Daoy (cell line): Measurements from ENCODE around the gene METTL13. TPM values are rescaled to one million over a fixed set of nuclear protein-coding genes. Genes with fewer than 3 reads are reported as not detected.

Source experiments
- DNase-seq: peaks from one replicate; pipeline ENCODE4 v3.0.0-alpha.2; 2015; ENCODE audit warnings: low read depth
- total RNA-seq: library from RNA; depleted of rRNA; stranded (reverse); fragments of >200 nt; shearing (Covaris generic); gene quantifications from 2 replicates; pipeline ENCODE4 v1.2.3, GENCODE V29; 2014; rRNA removed

METTL13 gene, protein sequence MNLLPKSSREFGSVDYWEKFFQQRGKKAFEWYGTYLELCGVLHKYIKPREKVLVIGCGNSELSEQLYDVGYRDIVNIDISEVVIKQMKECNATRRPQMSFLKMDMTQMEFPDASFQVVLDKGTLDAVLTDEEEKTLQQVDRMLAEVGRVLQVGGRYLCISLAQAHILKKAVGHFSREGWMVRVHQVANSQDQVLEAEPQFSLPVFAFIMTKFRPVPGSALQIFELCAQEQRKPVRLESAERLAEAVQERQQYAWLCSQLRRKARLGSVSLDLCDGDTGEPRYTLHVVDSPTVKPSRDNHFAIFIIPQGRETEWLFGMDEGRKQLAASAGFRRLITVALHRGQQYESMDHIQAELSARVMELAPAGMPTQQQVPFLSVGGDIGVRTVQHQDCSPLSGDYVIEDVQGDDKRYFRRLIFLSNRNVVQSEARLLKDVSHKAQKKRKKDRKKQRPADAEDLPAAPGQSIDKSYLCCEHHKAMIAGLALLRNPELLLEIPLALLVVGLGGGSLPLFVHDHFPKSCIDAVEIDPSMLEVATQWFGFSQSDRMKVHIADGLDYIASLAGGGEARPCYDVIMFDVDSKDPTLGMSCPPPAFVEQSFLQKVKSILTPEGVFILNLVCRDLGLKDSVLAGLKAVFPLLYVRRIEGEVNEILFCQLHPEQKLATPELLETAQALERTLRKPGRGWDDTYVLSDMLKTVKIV
- 46.6 and 50.6 TPM in 2 replicates for total RNA-seq

DNA sequence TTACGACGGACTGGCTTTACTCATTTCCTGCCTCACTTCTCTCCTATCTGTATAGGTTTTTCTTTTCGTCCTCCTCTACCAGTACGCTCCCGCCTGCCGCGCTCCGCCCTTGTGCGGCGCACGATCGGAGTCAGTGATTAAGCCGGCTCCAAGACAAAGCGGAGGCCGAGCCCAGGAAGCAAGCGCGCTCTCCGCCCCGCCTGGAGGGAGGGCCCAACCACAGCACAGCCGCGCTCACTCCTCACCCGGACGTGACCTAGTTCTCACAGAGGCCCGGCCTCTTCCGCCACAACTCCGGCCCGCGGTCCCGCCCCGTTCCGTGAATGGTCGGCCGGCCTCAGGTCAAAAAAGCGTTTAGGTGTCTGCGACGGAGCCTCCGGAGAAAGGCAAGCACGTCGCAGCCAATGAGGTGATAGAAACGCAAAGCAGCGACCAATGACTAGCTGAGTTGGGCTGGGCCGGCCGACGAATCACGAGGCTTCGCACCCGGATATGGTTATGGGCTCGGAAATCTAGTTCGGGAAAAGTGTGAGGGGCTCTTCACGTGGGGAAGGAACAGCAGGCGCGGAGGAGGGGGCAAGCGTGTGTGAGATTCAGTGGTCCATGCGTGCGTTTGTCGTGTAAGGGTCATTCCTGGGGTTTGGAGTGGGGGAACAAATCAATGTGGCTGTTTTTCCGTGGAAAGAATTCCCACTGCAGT lies at the start of gene METTL13:
Gene METTL13 (plus strand): TSS at position 485 of the 700 bp plus-strand sequence. CDS start 308 bp downstream, outside the sequence.
- peak; percentile 100 for DNase-seq

- no peak for DNase-seq
These were observed 45.3 kb upstream of the METTL13 start for GRCh38 chr1:171736196-171736595.

DNA sequence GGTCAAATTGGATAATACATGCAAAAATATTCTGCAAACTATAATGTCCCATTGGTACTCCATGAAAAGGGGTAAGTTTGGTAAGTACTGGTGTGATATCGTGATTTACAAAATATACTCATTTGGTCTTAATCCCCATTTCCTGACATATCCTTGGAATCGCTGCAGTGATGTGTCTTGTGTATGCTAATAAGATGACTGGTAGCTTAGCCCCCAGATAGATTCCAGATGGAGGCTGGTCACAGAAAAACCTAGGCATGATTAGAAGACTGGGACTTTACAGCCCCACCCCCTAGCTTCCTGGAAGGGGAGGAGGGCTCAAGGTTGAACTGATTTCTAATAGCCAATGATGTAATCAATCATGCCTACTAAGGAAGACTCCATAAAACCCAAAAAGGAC lies 42.5 kb upstream of the METTL13 start:
- DNase-seq: no peak

DNA sequence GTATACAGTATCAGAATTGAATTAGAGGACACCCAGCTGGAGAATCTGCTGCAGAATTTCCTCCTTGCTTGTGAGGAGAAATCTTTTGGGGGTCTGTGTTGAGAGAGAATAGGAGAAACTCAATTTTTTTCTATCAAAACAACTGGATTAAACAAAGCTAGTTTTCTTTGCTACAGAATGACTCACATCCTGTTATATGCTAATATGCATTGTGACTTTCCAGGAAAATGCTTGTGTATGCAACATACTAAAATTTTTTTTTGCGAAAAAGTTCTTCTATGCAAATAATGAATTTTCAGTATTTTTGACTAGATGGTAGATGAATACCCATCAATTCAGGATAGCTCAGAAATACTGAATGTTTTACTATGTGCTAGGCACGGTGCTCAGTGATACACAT lies 41.8 kb upstream of the METTL13 start:
- DNase-seq: no peak

DNA sequence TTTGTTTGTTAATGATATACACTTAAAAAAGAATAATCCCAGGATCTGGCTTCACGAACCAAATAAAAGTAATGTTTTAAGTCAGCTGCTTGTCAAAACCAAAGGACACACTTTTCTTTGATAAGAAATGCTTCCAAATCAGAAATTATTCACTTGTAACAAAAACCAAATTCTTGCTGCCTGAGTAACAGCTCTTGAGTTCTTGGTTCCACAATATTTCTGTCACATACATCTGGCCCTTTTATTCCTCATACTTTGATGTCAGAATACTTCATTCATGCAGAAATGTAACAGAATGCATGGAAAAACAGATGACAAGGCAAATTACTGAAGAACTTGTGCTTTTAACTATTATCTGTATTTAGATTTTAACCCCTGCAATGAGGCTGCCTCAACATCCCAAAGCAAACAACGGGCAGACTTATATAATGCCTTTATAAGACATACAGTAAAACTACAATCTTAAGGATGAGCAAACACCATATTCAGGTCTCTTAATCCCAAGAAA lies 41.0 kb upstream of the METTL13 start:
- no peak for DNase-seq

GRCh38 chr1:171740987-171741871 lies 40.2 kb upstream of the METTL13 start:
- DNase-seq: peak; percentile 33

DNA sequence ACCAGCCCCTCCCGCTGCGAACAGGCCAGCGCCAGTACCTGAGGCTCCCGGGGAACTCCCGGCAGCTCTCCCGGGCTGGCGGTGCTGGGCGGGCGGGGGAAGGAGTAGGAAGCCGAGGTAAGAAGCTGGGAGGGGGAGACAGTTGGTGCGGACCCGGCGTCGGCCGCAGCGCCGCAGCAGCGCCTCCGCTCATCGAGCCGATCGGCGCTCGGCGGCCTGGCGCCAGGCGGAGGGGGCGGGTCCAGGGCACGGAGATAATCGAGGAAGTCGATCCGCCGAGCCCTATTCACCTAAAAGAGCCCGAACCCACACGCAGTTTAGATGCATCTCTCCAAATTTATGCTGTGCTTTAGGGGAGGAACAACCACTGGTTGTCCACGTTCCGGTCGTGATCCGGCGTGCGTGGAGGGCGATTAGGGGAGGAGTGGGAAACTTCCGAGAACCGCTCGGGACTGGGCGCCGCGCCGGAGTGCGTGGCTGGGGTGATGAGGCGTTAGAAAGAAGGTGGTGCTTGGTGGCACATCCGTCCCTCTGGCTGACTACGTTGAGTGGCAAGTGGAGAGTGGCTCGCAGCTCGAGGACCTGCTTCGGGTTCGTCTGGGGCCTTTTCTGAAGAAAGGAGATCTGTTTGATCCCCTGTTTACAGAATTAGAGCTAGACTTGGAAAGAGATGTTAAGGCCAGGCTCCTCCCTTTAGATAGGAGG lies 39.4 kb upstream of the METTL13 start, which contains the start of gene VAMP4:
Gene VAMP4 (minus strand): TSS at position 194 of the 705 bp plus-strand sequence. CDS start 3,651 bp downstream, outside the sequence.
- peak; percentile 92 for DNase-seq

GRCh38 chr1:171742577-171742922 lies 38.9 kb upstream of the METTL13 start:
- DNase-seq: peak; percentile 69

DNA sequence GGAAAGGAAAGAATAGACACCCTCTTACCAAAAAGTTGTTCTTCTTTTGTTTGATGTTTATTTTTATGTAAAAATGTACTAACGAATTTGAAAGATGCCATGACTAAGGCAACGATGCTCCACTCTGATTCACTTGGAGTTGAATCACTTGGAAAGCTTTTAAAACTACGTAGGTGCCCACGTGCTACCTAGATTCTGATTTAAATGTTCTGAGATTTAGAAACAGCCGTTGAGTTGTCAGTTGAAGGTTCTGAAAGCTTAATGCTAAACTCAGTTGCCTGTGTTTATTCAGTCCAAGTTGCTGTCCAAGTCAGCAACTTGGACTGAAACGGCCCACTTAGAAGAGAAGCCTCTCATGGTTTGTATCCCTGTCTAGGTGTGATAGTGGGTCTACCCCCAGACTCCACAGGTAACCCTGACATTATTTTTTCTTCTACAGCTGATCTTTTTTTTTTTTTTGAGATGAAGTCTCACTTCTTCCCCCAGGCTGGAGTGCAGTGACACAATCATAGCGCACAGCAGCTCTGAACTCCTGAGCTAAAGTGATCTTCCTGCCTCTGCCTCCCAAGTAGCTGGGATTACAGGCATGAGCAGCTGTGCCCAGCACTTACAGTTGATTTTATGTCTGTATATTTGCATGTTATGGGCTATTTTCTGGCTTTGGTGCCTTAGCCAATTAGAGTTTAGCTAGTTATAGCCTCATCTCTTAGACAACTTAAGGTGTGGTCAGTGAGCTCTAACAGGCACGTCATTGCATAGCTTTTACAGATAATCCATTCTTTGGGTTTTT lies 38.2 kb upstream of the METTL13 start:
- DNase-seq: peak; percentile 64

- no peak for DNase-seq
These were observed 36.5 kb upstream of the METTL13 start for GRCh38 chr1:171744986-171745385.

- DNase-seq: no peak
These were observed 32.8 kb upstream of the METTL13 start for GRCh38 chr1:171748651-171749050.

- no peak for DNase-seq
These were observed 30.2 kb upstream of the METTL13 start for GRCh38 chr1:171751221-171751620.

DNA sequence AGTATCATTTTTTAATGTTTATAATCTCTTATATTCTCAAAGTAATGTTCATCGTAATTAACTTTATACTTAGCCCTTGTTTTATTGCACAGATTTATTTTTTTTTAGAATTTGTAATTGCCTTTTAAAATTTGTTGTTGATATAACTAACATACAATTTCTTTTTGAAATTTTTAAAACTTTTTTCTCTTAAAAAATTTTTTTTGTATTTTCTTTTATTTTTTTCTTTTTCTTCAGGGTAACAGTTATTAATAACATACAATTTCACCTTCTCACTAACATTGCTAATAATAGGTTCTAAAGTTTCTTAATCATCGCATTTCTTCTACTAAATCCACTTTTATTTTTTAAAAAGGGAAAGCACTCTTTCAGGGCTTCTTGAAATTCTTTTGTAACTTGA lies 28.3 kb upstream of the METTL13 start:
- DNase-seq: no peak

DNA sequence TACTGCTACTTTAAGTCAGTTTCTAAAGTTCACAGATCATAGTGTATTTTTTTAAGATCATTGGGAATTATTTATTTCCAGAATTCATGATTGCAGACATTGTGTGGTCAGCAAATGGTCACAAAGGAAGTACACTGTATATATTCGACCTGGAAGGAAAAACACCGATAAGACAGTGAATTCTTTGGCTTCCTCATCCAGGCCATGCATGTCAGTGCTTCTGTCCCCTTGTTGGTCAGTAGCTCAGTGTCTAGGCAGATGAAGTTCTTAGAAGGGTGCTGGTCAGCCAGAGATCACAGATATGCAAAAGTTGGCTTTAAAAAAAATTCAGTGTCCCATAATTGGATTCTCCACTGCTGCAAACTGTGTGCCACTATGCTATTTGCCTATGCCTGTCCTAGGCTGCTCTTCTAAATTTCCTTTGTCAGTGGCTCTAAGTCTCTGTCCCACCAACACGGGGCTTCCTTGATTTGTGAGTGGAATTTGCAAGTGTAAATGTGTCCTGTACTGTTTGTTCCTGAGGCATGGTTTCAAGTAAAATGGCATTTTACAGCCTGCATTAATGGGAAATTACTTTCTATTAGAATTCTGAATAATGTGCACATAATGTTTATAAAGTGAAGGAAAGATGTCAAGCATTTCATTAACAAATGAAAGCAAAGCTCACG lies 27.6 kb upstream of the METTL13 start:
- no peak for DNase-seq

- DNase-seq: no peak
These were observed 27.1 kb upstream of the METTL13 start for GRCh38 chr1:171754353-171754705.

GRCh38 chr1:171754971-171755370 lies 26.5 kb upstream of the METTL13 start:
- DNase-seq: no peak

- DNase-seq: no peak
These were observed 24.6 kb upstream of the METTL13 start for GRCh38 chr1:171756856-171757255.

DNA sequence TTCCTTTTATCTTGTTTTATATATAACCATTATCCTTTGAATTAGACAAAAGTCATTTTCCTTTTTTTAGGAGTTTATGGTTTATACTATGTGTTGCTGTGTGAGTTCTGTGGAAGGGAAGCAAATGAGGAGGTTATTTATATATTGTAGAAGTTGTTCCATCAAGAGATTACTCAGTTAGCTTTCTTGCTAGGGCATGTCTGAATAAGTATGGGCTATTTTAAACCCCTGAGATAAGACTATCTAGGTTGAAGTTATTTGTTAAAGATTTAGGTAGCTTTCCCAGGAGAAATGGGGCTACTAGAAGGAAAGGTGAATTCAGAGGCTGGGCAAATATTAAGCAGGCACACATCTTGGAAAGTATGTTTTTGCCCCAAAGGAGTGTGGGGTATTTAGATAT lies 23.4 kb upstream of the METTL13 start:
- DNase-seq: no peak

DNA sequence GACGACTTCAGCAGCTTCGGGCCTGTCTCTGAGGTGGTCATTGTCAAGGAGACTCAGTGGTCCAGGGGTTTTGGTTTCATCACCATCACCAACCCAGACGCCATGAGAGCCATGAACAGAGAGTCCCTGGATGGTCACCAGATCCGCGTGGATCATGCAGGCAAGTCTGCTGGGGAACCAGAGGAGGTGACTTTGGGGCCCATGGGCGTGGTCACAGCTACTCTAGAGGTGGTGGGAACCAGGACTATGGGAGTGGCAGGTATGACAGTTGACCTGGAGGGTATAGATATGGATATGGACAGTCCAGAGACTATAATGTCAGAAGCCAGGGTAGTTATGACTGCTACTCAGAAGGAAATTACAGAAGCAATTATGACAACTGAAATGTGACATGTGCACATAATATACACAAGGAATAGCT lies 19.3 kb upstream of the METTL13 start:
- no peak for DNase-seq
